ENCODE measurements around the gene FBXO27.
"Not testable (repeated sequence)": the region's sequence is repeated elsewhere in the genome, so short reads cannot be mapped to it uniquely, and the experiment has no call there.

The FBXO27 gene

DNA sequence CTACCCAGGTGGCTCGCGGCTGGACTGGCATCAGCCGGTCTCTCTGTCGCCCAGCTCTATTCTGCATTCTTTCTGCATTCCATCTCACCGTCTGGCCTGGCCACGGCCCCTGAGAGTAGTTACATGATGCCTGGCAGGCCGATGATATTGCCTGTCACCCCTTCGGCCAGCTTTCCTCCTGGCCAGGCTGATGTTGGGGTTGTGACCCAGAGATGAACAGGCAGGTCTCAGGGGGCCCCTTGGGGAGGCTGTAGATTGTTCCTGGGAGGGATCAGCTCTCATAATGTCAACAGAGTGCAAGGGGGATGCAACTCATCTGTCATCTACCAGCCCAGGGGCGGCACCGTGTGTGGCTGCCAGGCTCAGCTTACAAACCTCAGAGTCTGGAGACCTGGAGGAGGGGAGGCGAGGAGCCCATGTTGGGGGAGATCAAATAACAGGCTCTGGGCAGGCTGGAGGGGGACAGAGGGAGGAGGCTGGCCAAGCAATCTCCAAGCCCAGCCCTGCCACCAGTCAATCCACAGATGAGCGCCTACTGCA is 43.2 kb downstream of the FBXO27 start:
- FAIRE-seq (no peak), DNase-seq (ENCODE audit: insufficient read length, low spot score) (no peak)
- TF ChIP-seq, protein P1, sequence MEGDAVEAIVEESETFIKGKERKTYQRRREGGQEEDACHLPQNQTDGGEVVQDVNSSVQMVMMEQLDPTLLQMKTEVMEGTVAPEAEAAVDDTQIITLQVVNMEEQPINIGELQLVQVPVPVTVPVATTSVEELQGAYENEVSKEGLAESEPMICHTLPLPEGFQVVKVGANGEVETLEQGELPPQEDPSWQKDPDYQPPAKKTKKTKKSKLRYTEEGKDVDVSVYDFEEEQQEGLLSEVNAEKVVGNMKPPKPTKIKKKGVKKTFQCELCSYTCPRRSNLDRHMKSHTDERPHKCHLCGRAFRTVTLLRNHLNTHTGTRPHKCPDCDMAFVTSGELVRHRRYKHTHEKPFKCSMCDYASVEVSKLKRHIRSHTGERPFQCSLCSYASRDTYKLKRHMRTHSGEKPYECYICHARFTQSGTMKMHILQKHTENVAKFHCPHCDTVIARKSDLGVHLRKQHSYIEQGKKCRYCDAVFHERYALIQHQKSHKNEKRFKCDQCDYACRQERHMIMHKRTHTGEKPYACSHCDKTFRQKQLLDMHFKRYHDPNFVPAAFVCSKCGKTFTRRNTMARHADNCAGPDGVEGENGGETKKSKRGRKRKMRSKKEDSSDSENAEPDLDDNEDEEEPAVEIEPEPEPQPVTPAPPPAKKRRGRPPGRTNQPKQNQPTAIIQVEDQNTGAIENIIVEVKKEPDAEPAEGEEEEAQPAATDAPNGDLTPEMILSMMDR (IDR thresholded peaks at IDR 0.05; ENCODE audit: insufficient read depth, missing control alignments) = no peak

DNA sequence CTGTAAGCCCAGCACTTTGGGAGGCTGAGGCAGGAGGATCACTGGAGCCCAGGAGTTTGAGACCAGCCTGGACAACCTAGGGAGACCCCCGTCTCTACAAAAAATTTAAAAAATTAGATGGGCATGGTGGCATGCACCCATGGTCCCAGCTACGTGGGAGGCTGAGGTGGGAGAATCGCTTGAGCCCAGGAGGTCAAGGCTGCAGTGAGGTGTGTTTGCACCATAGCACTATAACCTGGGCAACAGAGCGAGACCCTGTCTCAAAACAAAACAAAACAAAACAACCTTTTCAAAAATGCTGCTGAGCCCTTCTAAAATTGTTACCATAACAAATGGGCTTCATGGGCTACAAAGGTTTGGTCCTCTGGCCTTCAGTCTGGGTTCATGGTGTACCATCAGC is 43.7 kb downstream of the FBXO27 start:
- FAIRE-seq; DNase-seq (ENCODE audit: insufficient read length, low spot score): not testable (repeated sequence)

DNA sequence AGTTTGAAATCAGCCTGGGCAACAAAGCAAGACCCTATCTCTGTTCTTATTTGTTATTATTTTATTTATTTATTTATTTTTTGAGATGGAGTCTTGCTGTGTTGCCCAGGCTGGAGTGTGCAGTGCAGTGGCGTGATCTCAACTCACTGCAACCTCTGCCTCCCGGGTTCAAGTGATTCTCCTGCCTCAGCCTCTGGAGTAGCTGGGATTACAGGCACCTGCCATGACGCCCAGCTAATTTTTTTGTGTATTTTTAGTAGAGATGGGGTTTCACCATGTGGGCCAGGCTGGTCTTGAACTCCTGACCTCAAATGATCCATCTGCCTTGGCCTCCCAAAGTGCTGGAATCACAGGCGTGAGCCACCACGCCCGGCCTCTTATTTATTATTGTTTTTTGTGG is 44.6 kb downstream of the FBXO27 start:
- DNase-seq (ENCODE audit: insufficient read length, low spot score); FAIRE-seq: not testable (repeated sequence)

DNA sequence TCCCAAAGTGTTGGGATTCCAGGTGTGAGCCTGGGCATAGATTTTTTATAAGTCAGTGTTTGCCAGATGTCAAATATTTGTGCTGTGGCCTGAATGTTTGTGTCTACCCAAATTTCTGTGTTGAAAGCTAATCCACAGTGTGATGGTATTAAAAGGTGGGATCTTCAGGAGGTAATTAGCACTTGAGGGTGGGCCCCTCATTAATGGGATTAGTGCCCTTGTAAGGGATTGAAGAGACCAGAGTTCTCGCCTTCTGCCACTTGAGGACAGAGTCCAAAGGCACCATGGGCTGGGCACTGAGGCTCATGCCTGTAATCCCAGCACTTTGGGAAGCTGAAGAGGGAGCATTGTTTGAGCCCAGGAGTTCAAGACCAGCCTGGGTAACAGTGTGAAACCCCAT is 47.1 kb downstream of the FBXO27 start:
- TF ChIP-seq, protein P1 (IDR thresholded peaks at IDR 0.05; ENCODE audit: insufficient read depth, missing control alignments) = no peak
- DNase-seq (ENCODE audit: insufficient read length, low spot score) = no peak
- no peak for FAIRE-seq

DNA sequence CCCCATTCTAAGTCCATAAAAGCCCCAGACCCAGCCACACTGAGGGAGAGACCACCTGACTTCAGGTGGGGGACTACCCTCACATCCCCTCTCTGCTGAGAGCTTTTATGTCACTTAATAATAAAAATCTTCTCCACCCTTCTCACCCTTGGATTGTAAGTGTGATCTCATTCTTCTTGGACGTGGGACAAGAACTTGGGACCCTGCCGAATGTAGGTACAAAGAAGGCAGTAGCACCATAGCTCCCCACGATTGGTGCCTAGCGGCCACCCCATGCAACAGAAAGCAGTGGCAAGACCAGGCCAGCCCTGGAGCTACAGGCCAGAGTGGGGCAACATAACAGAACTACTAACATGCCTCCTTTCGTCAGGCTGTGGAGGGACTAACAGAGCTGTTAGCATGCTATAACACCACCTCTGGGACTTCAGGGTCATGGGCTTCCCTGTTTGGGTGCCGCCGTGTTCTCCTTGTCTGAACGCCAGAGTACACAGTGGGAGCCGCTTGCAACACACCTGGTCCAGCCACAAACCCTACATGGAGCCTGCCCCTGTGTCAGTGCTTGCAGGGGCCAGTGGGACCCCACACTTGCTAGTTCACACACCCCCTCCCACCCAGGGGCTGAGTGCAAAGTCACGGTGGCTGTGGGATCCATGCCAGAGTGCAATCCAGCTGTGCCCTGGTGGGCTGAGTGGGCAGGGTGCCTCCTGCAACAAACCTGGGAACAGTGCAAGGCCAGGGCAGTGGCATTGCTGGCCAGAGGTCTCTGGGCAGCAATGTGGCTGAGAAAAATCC is 51.6 kb downstream of the FBXO27 start:
- TF ChIP-seq, protein P1 (IDR thresholded peaks at IDR 0.05; ENCODE audit: insufficient read depth, missing control alignments) = no peak
- DNase-seq (ENCODE audit: insufficient read length, low spot score) (no peak), FAIRE-seq (no peak)

DNA sequence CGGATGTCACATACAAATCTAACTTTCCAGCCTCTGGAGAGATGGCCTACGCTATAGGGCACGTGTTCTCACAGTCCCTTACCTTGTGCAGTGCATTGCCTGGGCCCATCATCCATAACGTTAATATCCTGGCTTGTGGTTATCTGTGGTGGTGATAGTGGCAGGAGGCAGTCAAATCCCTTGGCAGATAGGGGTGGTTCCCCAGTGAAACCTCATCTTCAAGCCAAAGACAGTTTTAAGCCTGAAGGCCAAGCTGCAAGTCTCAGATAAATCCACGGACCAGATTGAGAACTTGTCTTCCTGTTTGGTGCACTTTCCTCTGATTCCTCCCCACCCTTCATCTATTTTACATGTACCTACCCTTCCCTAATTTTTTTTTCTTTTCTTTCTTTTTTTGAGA is 52.5 kb downstream of the FBXO27 start:
- DNase-seq (ENCODE audit: insufficient read length, low spot score) (no peak), FAIRE-seq (no peak)
- TF ChIP-seq, protein P1 (IDR thresholded peaks at IDR 0.05; ENCODE audit: insufficient read depth, missing control alignments) = no peak

DNA sequence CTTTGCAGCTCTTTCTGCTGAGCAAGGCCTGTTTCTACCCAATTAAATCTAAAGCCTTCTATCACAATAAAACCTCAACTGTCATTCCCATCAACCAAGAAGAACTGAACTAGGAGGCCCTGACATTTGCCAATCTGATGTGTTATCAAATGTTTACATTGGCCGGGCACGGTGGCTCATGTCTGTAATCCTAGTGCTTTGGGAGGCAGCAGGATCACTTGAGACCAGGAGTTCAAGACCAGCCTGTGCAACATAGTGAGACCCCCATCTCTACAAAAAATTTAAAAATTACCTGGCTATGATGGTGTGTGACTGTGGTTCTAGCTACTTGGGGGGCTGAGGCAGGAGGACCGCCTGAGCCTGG is 54.0 kb downstream of the FBXO27 start:
- FAIRE-seq (no peak), DNase-seq (ENCODE audit: insufficient read length, low spot score) (no peak)
- TF ChIP-seq, protein P1 (IDR thresholded peaks at IDR 0.05; ENCODE audit: insufficient read depth, missing control alignments) = no peak

DNA sequence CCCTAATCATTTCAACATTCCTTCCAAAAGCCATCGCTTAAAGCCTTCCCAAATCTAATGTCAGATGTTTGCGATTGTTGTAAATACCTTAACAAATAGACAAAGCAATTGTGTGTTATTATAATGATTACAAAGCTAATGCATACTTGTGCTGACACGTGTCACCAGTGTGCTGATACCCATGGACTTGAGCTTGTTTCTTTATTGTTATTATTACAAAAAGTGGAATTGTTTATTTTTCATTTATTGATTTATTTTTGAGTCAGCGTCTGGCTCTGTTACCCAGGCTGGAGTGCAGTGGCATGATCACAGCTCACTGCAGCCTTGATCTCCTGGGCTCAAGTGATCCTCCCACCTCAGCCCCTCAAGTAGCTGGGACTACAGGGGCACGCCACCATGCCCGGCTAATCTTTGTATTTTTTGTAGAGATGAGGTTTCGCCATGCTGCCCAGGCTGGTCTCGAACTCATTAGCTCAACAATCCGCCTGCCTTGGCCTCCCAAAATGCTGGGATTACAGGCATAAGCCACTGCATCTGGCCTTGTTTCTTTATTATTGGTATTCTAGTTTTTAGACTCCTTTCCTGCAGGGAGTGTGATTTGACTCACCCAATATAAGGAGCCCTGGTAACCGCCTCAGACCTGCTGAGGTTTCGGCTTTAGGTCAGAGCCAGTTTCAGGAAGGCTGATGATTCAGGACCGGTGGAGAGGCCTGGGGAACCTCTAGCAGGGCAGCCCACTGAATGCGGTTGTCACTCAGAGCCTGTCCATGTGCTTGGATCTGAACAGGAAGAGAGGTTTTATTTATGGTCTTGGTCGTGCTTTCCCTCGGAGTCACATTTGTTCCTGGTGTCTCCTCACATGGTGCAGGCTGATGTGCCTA is 54.7 kb downstream of the FBXO27 start:
- no peak for DNase-seq (ENCODE audit: insufficient read length, low spot score)
- no peak for FAIRE-seq

More for the DNA sequence above, 54.7 kb downstream of the FBXO27 start:
- TF ChIP-seq, protein P1 (IDR thresholded peaks at IDR 0.05; ENCODE audit: insufficient read depth, missing control alignments) = no peak

Data from D721Med (cell line).